GM18868 (cell line): ENCODE data around the gene APOBEC3A.

Experiments
- ATAC-seq: cut with Tn5 transposase; IDR thresholded peaks from one replicate; pipeline ENCODE4 v1.9.1; 2021; ENCODE audit warnings: mild to moderate bottlenecking, moderate library complexity; ENCODE audit not compliant: unreplicated experiment

APOBEC3A gene

GRCh38 chr22:38957046-38957770 lies at the start of gene APOBEC3A:
TSS of gene APOBEC3A (plus strand) at chr22:38957609. CDS start at chr22:38957692, 83 bp downstream.
- no peak for ATAC-seq

- no peak for ATAC-seq
Observed at GRCh38 chr22:38907767-38908166, 49.6 kb upstream of the APOBEC3A start.

GRCh38 chr22:38911434-38911833 lies 46.0 kb upstream of the APOBEC3A start:
- no peak for ATAC-seq

- ATAC-seq, result no peak
Observed at GRCh38 chr22:38919631-38920190, 37.7 kb upstream of the APOBEC3A start.

- ATAC-seq, result no peak
Observed at GRCh38 chr22:38921120-38921519, 36.3 kb upstream of the APOBEC3A start.

GRCh38 chr22:38921806-38922205 lies 35.6 kb upstream of the APOBEC3A start:
- ATAC-seq, result no peak

- ATAC-seq, result no peak
Observed at GRCh38 chr22:38923463-38924346, 33.7 kb upstream of the APOBEC3A start.

GRCh38 chr22:38924347-38924952 lies 33.0 kb upstream of the APOBEC3A start:
- ATAC-seq, result no peak

- ATAC-seq, result no peak
Observed at GRCh38 chr22:38925571-38926041, 31.8 kb upstream of the APOBEC3A start.

GRCh38 chr22:38927033-38927781 lies 30.2 kb upstream of the APOBEC3A start:
- ATAC-seq, result no peak

GRCh38 chr22:38930512-38930911 lies 26.9 kb upstream of the APOBEC3A start:
- no peak for ATAC-seq

- no peak for ATAC-seq
Observed at GRCh38 chr22:38935023-38935422, 22.4 kb upstream of the APOBEC3A start.

- no peak for ATAC-seq
Observed at GRCh38 chr22:38935616-38936015, 21.8 kb upstream of the APOBEC3A start.

GRCh38 chr22:38936562-38936961 lies 20.8 kb upstream of the APOBEC3A start:
- ATAC-seq, result no peak

GRCh38 chr22:38937036-38937435 lies 20.4 kb upstream of the APOBEC3A start:
- ATAC-seq, result no peak

GRCh38 chr22:38937541-38937940 lies 19.9 kb upstream of the APOBEC3A start:
- ATAC-seq, result no peak

- no peak for ATAC-seq
Observed at GRCh38 chr22:38938221-38938620, 19.2 kb upstream of the APOBEC3A start.

GRCh38 chr22:38938925-38939324 lies 18.5 kb upstream of the APOBEC3A start:
- ATAC-seq, result no peak

GRCh38 chr22:38940811-38941384 lies 16.5 kb upstream of the APOBEC3A start:
- peak; percentile 15 for ATAC-seq

- peak; percentile 80 for ATAC-seq
Observed at GRCh38 chr22:38941488-38941987, 15.9 kb upstream of the APOBEC3A start.
